Stimulated activated CD4-positive, alpha-beta T cell treated with anti-CD3 and anti-CD28 coated beads, Interleukin-1b, Interleukin-23, amount 100 ng/mL, for 24 hours (primary cell): Measurements from ENCODE around the gene INTS14.
A peak's percentile ranks its signal among the peaks of the same experiment; 100 is the strongest.

Source experiments
- DNase-seq, 4 experiments: peaks; one replicate each; pipeline ENCODE4 v3.0.0-alpha.2; 2020; ENCODE audit warnings: low read depth in 4 of 4, low spot score in 1 of 4

INTS14 gene

DNA sequence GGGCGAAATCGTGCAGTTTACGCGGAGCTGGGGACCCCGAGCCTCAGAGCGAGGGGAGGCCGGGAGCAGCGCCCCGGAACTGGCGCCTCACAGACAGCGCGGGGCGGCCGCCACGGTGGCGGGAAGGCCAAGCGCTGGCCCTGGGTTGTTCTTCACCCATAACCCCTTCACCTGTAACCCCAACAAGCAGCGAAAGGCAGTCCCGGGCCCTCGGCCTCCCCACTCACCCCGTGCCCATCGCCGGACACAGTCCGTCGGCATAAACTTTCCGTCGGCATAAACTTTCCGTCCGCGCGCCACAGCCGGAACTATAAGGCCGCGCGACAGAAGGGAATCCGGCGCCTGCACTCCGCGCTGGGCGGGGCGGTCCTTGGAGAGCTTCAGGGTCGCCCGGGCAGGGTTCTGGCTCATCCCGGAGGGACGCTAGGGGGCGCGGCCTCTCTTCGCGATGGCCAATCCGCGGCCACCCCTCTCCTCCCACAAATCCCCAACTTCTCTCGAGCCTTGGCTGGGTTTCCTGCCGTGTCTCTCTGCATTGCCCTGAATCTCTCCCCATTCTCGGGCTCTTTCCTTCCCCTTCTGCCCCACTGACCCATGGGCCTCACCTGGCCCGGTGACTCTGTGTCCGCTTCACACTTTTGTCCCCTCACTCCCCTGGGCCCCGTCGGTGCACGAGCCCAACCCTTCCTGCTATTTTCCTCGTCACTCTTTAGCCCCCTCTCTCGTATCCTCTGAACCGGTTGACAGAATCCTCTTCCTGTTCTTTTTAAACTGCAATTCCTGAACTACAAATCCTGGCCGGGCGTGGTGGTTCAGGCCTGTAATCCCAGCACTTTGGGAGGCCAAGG is at the start of gene INTS14:
INTS14 (minus strand) TSS at position 261 of the 848 bp plus-strand sequence. CDS start 3,751 bp downstream, outside the sequence.
- peak; percentile 91 to 98 (median 94) for DNase-seq

GRCh38 chr15:65659502-65660052 is 48.6 kb upstream of the INTS14 start:
- DNase-seq = no peak

DNA sequence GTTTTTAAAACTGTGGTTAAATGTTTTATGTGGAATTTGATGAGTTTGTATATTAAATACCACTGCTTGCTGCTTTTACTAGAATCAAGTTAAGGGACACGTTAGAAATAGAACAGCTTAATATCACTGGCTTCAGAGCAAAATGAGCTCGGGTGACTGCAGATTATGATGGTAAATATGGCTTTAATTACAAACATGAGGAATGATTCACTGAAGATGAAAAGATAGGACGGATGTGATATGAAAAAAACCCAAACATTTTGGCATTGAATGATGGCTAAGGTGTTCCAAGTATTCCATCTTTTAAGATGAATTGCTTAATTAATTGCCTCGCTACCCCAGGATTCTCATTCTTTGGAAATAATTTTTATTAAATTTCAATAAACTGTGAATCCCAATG is 44.5 kb upstream of the INTS14 start:
- DNase-seq = no peak

GRCh38 chr15:65655026-65655425 is 44.1 kb upstream of the INTS14 start:
- DNase-seq = no peak

DNA sequence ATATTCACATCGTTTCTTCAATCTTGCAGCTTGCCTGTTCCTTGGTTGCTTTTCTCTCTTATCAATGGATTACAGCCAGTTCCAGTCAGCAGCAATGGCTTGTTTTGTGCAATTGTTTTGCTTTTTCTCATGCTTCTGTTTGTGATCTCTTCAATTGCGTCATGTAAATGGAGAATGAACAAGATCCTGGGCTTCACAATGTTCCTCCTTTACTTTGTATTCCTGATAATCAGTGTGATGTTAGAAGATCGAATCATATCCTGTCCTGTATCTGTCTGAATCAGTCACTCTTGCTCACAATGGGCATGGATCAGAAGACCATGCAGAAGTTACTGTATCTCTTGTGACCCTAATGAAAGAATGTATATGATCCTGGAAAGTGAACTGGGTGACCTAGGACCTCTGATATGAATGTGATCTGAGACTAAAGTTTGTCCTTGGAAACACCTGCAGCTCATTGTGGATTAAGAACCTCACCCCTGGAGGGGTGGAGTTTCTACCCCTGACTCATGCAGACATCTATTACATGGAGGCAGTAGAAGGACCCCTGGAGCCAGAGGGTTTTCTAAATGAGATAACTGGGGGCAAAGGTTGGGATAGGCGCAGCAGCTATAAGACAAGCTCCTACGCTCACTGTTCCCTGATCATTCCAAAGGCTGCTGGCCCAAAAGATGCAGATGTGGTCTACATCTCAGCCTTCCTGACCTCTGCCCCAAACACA is 43.0 kb upstream of the INTS14 start:
- no peak for DNase-seq

- DNase-seq = no peak
Observed at GRCh38 chr15:65653341-65653740, 42.4 kb upstream of the INTS14 start.

DNA sequence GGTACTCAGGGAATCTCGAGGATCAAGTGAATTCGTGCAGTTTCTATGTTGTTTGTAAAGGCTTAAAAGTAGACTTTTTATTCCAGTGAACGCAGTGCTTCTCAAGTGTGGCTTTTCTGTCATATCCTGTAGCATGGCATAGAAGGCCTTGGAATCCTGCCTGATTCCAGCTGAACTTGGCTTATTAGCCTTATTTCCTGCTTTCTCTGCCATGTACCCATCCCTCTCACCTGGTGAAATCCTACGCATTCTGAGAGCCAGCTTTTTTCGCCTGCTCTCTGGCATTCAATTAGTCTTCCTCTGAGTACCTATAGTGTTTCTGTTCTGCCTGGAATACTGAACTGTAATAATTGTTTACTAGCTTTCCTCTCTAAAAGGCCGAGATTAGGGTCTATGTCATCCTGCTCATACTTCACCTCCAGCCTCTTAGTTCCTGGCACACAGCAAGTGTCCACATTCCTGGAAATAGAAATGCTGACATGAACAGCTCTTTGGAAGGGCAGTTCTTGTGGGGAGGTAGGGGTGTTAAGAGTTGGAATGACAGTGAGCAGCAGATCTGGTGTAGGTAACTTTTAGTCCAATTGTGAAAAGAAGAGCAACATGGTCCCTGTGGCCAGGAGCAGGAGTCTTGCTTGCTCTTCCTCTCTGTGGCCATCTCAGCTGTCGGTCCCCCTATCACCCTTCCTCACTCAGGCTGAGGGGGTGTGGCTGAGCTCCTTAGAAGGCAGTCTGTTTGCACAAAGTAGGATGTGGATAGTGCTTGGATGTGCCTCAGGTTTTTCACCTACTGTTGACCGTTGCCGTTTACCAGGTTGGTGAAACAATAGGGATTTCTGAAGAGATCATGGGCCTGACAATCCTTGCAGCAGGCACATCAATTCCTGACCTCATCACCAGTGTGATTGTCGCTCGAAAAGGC is 41.2 kb upstream of the INTS14 start:
- no peak for DNase-seq

DNA sequence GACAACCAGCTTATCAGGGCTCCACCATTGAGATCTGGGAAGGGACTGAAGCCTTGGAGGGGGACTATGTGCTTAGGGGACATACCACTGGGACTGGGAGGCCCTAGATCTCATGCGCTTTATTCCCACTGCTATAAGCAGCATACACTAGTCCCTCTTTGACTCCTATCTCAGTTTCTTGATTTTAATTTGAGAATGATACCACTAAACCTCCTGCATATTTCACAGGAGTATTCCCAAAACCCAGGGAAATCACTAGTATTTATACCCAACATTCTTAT is 40.1 kb upstream of the INTS14 start:
- no peak for DNase-seq

- no peak for DNase-seq
Observed at GRCh38 chr15:65650312-65651041, 39.5 kb upstream of the INTS14 start.

DNA sequence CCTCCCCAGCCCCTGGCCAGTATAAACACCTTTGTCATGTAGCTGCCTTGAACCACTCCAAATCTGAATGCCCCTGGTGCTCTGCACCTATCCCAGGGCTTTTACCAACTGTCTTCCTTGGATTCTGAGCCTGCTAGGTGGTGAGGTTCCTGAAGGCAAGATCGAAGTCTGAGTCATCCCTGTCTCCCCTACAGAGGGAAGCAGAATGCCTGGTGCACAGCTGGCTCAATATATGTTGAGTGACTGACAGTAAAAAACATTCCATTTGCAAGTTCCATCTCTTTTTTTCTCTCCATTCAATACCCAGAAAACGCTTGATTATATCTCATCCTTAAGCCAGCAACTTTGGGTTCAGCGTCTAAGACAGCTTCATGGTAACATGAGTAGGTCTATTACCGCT is 35.6 kb upstream of the INTS14 start:
- DNase-seq = no peak

GRCh38 chr15:65645392-65645791 is 34.5 kb upstream of the INTS14 start:
- no peak for DNase-seq

- no peak for DNase-seq
Observed at GRCh38 chr15:65644282-65644681, 33.4 kb upstream of the INTS14 start.

DNA sequence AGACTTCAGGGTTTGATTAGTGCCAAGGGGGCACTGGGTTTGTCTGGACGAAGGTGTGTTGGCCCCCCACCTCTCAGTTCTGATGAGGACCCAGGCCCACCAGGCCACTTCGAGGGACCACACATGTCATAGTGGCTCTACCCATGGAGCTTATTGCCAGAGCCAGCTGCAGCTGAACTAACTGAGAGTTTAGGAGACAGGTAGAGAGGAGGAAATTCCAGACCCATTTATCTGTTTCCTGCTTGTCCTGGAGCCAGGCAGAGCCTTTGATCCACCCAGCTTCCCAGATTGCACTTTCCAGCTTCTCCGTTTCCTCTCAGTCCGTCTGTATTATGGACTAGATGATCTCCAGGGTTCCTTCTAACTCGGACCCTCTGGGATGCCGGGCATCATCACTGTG is 31.7 kb upstream of the INTS14 start:
- no peak for DNase-seq

- DNase-seq = no peak
Observed at GRCh38 chr15:65641768-65642475, 31.0 kb upstream of the INTS14 start.

- DNase-seq = no peak
Observed at GRCh38 chr15:65639509-65639908, 28.6 kb upstream of the INTS14 start.

GRCh38 chr15:65638681-65639089 is 27.8 kb upstream of the INTS14 start:
- DNase-seq = peak in 1 of 4 experiments; percentile 12

GRCh38 chr15:65638109-65638508 is 27.2 kb upstream of the INTS14 start:
- no peak for DNase-seq

- no peak for DNase-seq
Observed at GRCh38 chr15:65634356-65634755, 23.4 kb upstream of the INTS14 start.

- DNase-seq = no peak
Observed at GRCh38 chr15:65633752-65634151, 22.8 kb upstream of the INTS14 start.

DNA sequence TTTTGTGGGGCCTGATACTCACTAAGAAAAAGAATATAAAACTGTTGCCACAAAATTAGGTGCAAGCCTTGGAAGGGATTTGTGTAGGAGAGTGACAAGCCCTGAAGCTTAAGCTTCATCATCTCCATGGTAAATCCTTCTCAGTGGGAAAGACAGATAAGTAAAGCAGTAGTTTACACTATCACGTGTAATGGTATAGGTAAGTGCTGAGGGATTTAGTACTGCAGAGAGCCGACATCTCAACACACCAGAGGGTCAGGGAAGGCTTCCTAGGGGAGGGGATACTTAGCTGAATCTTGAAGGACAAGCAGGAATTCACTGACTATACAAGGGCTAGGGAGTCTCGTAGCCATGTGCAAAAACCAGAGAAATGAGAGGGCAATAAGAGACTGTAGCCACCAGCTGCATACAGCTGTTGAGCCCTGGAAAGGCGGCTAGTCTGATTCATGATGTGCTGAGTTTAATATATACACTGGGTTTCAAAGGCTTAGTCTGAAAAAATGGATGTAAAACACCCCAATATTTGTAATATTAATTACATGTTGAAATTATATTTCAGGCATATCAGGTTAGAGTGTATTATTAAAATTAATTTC is 21.9 kb upstream of the INTS14 start:
- no peak for DNase-seq
